Raji (cell line): Measurements from ENCODE around the gene NUDT2.

Experiments used
- POLR2A ChIP-seq: IDR thresholded peaks from 2 replicates; pipeline ENCODE4 v1.6.1; 2011; ENCODE audit warnings: low read depth, low read length, control low read depth; ENCODE audit not compliant: insufficient read depth

Gene NUDT2

GRCh38 chr9:34377404-34377746 is 48.0 kb downstream of the NUDT2 start:
- TF ChIP-seq POLR2A: no peak

- no peak for TF ChIP-seq POLR2A
Measured at GRCh38 chr9:34378376-34379060, 49.1 kb downstream of the NUDT2 start.

GRCh38 chr9:34379334-34380033 is 50.1 kb downstream of the NUDT2 start:
- TF ChIP-seq POLR2A: peak; percentile 39

GRCh38 chr9:34380034-34380510 is 50.7 kb downstream of the NUDT2 start:
- no peak for TF ChIP-seq POLR2A

GRCh38 chr9:34380511-34381315 is 51.3 kb downstream of the NUDT2 start:
- TF ChIP-seq POLR2A: peak; percentile 45; the same call in 1 of the 2 replicates

DNA sequence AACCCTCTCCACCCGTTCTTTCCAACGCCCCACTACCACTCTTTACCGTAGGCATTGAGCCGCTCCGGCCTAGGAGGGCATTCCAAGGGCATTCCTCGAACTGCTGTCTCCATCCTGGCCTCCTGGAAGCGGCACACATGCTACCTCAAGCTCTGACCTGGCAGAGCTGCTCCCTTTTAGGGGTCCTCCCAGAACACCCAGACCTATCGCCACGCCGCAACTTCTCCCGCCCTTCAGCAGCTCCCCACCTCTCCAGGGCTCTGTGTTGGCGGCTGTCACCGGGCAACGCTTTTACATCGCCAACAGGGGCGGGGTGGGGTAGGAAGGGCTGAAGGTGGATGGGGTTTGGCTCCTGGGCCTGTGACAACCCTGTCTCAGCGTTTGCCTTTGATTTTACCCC is 52.0 kb downstream of the NUDT2 start:
- TF ChIP-seq POLR2A: no peak

GRCh38 chr9:34382054-34382453 is 52.7 kb downstream of the NUDT2 start:
- TF ChIP-seq POLR2A: no peak

- TF ChIP-seq POLR2A: no peak
Measured at GRCh38 chr9:34382879-34383278, 53.5 kb downstream of the NUDT2 start.

DNA sequence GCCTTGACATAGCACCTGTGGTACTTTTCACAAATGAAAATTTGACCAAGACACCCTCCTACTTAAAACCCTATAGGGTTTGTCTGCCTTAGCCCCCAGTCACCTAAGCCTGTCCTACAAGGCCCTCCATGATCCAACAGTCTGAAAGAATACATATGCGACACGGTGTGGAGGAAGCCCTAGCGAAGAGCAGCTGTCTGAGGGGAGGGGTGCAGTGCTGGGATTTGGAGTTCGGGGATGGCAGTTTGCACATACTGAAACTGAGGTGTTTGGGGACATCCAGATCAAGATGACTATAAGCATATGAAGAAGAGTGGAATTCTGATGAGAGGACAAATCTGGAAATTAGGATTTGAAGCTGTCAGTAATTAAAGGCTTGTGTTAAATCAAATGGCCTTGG is 54.5 kb downstream of the NUDT2 start:
- no peak for TF ChIP-seq POLR2A

GRCh38 chr9:34384368-34385165 is 55.2 kb downstream of the NUDT2 start:
- no peak for TF ChIP-seq POLR2A

DNA sequence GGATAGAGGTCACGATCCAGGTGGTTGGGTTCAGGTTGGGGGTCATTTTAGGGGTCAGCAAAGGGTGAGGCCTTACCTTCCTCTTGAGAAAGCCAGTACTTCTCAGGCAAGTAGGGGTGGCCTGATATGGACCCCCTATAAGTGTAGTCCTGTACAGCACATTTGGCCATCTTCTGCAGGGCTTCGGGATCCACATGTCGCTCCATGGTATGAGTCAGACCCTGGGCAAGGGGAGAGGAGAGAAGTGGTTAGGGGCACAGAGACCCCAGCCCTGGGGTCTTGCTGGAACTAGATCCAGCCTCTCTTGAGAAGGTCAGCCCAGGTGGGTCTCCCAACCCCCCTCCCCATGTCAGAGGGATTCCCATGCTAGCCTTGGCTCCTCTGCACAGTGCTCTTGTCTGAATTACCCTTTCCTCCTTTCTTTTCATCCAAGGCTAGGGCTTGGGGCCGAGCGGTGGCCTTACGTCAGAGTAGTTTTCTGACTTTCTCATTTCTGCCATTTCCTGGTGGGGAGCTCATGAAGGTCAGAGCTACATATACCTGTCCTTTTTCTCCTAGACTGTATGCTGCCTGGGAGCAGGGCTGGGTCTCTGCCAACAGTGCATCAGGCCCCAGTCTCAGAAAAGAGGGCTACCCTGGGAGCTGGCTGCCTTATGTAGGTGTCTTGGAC is 56.3 kb downstream of the NUDT2 start:
- TF ChIP-seq POLR2A: no peak

DNA sequence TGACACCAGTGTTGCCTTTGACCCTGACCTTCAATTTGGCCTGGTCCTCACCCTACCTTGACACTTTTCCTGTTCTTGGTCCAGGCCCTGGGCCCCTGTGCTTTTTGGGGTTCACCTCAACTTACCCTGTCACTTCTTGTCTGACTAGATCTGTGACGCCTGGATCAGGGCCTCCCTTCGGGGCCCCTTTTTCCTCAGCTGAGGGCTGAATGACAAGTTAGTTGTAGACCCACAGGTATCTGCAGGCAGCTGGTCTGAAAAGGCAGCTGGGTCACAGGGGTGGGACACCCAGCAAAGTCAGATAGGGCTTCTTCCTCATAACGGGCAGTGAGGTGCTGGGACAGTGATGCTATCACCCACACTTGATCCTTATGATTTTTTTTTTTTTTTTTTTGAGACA is 57.3 kb downstream of the NUDT2 start:
- TF ChIP-seq POLR2A: no peak

GRCh38 chr9:34387239-34387638 is 57.9 kb downstream of the NUDT2 start:
- no peak for TF ChIP-seq POLR2A

DNA sequence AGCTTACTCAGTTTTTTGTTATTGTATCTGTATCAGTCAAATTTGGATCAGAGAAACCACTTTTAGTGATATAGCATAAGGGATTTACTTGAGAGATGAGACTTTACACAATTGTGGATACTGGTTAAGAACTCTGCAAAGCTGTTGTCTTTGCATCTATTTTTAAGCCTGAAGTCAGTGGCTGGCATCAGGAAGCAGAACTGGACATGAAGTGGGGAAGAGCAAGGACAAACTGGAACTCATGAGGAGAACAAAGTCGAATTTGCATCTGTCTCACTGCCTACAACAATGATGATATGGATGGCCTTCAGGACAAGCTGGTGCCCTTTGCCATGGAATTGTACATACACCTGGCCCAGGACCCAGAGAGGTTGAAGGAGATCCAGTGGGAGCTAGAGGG is 63.1 kb downstream of the NUDT2 start:
- TF ChIP-seq POLR2A: no peak
